Heart left ventricle (tissue), 13 donors: ENCODE results near the gene CFAP77.

Source experiments
- POLR2A ChIP-seq, 2 donors: fragments of 450-650 bp; IDR thresholded peaks; one replicate each; pipeline ENCODE4 v1.6.1; 2017; ENCODE audit warnings: antibody characterized with exemption in 2 of 2, mild to moderate bottlenecking in 2 of 2, moderate library complexity in 2 of 2
- TF ChIP-seq, protein P1 (sequence below), 12 donors: fragments of 200-600 bp; sonication (generic) in 4 of 12; IDR thresholded peaks; one replicate each; pipeline versions ENCODE4 v1.5.0 to v1.8.0; 2018 to 2022; ENCODE audit warnings: antibody characterized with exemption in 12 of 12, mild to moderate bottlenecking in 5 of 12
- donor health status: ischemic (EF 13 %, LVEDD 7.1; RV severe dilation, severe dysfunction).
- donor health status: DM: no; HTN: yes; CAD: no.
- donor health status: DM: no; HTN: no; CAD: no.
- donor health status: ischemic (EF 25% LVEDD 6.9; RV normal size, moderate dysfunction).
- donor health status: ischemic (EF 25% LVEDD 5.7; RV mildly dilated, moderate dysfunction).
- donor health status: ischemic (EF 35%, LVEDD 5.7; RV mildly dilated, moderate dysfunction).
- donor health status: nonischemic (EF 11% LVEDD 7.7; RV severe dilation, severe dysfunction).
- donor health status: DM: yes; HTN: yes; CAD: no.
- donor health status: PGD.
- donor health status: ischemic (EF 29% LVEDD 5.4; RV normal size, mild dysfunction).
- donor health status: nonischemic (EF 23%, LVEDD 6.1; RV moderate dilation, normal function).

DNA sequence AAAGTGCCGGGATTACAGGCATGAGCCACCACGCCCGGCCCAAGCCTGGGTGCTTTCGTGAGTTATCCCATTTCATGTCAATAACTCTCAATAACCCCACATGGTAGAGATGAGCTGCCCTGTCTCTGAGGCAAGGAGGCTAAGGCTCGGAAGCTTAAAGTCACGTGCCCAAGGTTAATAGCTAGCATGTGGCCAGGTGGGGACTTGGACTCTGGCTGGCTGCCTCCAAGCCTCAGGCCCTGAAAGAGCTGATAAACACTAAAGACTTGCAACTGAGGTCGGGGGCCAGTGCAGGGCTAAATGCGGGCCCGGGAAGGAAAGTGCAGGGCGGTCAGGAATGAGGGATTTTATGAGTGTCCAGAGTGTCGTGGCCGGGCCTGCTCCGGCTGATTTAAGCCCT, 141.5 kb downstream of the CFAP77 start:
- TF ChIP-seq, protein P1, sequence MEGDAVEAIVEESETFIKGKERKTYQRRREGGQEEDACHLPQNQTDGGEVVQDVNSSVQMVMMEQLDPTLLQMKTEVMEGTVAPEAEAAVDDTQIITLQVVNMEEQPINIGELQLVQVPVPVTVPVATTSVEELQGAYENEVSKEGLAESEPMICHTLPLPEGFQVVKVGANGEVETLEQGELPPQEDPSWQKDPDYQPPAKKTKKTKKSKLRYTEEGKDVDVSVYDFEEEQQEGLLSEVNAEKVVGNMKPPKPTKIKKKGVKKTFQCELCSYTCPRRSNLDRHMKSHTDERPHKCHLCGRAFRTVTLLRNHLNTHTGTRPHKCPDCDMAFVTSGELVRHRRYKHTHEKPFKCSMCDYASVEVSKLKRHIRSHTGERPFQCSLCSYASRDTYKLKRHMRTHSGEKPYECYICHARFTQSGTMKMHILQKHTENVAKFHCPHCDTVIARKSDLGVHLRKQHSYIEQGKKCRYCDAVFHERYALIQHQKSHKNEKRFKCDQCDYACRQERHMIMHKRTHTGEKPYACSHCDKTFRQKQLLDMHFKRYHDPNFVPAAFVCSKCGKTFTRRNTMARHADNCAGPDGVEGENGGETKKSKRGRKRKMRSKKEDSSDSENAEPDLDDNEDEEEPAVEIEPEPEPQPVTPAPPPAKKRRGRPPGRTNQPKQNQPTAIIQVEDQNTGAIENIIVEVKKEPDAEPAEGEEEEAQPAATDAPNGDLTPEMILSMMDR (IDR thresholded peaks at IDR 0.05), result no peak
- no peak for TF ChIP-seq POLR2A (IDR thresholded peaks at IDR 0.05)
